ENCODE results near the gene C17orf113. TPM values are rescaled to one million over a fixed set of nuclear protein-coding genes. Genes with fewer than 3 reads are reported as not detected.

C17orf113 gene
- total RNA-seq, 1 donor, result 0.09 TPM

DNA sequence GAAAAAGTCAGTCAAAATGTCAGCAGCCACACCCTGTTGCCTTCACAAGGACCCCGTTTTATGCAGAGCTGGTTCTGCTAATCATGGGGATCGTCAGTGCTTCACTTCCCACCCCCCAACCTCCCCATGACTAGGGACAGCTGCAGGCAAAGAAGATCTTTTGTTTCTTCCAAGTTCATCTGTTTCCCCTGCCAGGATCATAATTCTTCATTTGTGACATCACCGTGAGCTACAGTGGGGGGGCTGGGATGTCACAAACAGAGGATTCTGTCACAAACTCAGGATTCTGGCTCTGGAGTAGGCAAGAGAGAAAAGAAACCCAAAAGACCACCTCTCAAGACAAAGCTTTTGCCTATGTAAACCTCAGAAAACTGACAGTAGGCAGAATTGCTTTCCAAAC, 57.8 kb downstream of the C17orf113 start:
- no peak for DNase-seq (ENCODE audit: low read depth)
- TF ChIP-seq, protein P1, sequence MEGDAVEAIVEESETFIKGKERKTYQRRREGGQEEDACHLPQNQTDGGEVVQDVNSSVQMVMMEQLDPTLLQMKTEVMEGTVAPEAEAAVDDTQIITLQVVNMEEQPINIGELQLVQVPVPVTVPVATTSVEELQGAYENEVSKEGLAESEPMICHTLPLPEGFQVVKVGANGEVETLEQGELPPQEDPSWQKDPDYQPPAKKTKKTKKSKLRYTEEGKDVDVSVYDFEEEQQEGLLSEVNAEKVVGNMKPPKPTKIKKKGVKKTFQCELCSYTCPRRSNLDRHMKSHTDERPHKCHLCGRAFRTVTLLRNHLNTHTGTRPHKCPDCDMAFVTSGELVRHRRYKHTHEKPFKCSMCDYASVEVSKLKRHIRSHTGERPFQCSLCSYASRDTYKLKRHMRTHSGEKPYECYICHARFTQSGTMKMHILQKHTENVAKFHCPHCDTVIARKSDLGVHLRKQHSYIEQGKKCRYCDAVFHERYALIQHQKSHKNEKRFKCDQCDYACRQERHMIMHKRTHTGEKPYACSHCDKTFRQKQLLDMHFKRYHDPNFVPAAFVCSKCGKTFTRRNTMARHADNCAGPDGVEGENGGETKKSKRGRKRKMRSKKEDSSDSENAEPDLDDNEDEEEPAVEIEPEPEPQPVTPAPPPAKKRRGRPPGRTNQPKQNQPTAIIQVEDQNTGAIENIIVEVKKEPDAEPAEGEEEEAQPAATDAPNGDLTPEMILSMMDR (IDR thresholded peaks at IDR 0.05; ENCODE audit: insufficient read depth, low read length), result no peak
- H3K4me3 ChIP-seq (ENCODE audit: low read depth, low read length), result no peak overlapping the region

DNA sequence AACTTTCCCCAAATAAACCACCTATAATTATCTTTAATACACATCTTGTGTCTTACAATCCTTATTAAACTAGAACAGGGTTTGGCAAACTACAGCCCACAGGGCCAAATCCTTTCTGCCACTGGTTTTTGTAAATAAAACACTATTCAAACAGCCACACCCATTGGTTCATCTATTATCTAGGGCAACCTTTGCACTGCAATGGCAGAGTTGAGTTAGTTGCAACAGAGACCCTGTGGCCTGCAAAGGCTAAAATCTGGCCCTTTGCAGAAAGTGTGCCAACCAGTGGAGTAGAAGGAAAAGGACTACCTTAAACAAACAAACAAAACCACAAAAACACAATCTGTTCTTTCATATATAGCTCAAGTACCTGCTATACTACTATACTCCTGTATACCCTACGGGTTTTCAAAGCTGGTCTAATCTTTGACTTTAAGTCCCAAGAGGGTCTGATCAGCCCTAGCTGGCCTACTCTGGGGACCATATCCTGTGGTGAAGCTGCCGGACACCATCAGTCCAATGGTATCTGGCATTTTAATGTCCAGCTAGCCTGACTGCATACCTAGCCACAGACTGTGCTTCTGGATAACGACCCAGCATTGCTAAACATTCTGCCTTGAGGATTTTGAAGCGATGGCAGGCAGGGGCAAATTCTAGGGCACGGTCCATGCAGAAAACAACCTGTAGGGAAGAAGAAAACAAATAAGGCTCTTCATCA, 60.5 kb downstream of the C17orf113 start:
- H3K4me3 ChIP-seq (ENCODE audit: low read depth, low read length), result no peak overlapping the region
- DNase-seq (ENCODE audit: low read depth), result no peak
- TF ChIP-seq, protein P1 (IDR thresholded peaks at IDR 0.05; ENCODE audit: insufficient read depth, low read length), result no peak

DNA sequence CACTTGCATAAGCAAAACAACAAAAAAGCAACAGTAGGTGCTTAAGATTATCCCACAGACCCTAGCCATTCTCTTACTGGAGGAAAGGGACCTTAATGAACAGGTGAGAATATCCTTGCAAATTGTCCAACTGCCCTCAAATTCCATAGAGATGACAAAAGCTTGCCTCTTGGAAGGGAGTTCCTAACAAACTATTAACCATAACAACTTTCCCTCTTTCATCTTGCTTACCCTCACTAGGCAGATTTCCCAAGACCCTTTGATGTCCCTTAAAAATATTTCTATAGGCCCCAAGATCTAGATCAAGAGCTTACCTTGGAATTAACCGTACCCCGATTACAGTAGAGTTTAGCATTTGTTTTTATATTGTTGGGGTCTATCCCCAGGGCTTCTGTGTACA, 62.0 kb downstream of the C17orf113 start:
- DNase-seq (ENCODE audit: low read depth), result no peak
- TF ChIP-seq, protein P1 (IDR thresholded peaks at IDR 0.05; ENCODE audit: insufficient read depth, low read length), result no peak
- H3K4me3 ChIP-seq (ENCODE audit: low read depth, low read length), result no peak overlapping the region

Other genes starting within 250 kb of the C17orf113 start
- gene P3H4, start 238.7 kb downstream of the C17orf113 start, total RNA-seq (ENCODE audit: low replicate concordance), result 30.2 and 35.5 TPM in 2 replicates
- 187 and 270 TPM in 2 replicates for gene FKBP10, start 237.6 kb downstream of the C17orf113 start, total RNA-seq (ENCODE audit: low replicate concordance)
- 38.5 and 93.2 TPM in 2 replicates for gene NT5C3B, start 214.4 kb downstream of the C17orf113 start, total RNA-seq (ENCODE audit: low replicate concordance)
- 0.09 and 0.90 TPM in 2 replicates for gene KLHL10, start 212.8 kb downstream of the C17orf113 start, total RNA-seq (ENCODE audit: low replicate concordance)
- gene KLHL11, start 185.2 kb downstream of the C17orf113 start, total RNA-seq (ENCODE audit: low replicate concordance), result 29.0 and 30.4 TPM in 2 replicates
- 64.1 and 159 TPM in 2 replicates for gene ACLY, start 131.7 kb downstream of the C17orf113 start, total RNA-seq (ENCODE audit: low replicate concordance)
- gene ODAD4, start 120.0 kb downstream of the C17orf113 start, total RNA-seq (ENCODE audit: low replicate concordance), result 0.16 and 1.2 TPM in 2 replicates
- gene CNP, start 83.8 kb downstream of the C17orf113 start, total RNA-seq (ENCODE audit: low replicate concordance), result 64.3 and 84.2 TPM in 2 replicates
- 58.0 and 131 TPM in 2 replicates for gene DNAJC7, start 33.2 kb downstream of the C17orf113 start, total RNA-seq (ENCODE audit: low replicate concordance)
- gene NKIRAS2, start 30.5 kb downstream of the C17orf113 start, total RNA-seq (ENCODE audit: low replicate concordance), result 17.1 and 27.1 TPM in 2 replicates
- gene ZNF385C, start 47.9 kb upstream of the C17orf113 start, total RNA-seq (ENCODE audit: low replicate concordance), result not detected in 2 replicates
- 11.3 and 24.3 TPM in 2 replicates for gene DHX58, start 62.1 kb upstream of the C17orf113 start, total RNA-seq (ENCODE audit: low replicate concordance)
- 8.5 and 13.7 TPM in 2 replicates for gene KAT2A, start 70.8 kb upstream of the C17orf113 start, total RNA-seq (ENCODE audit: low replicate concordance)
- gene HSPB9, start 72.2 kb upstream of the C17orf113 start, total RNA-seq (ENCODE audit: low replicate concordance), result not detected in 2 replicates
- gene RAB5C, start 104.4 kb upstream of the C17orf113 start, total RNA-seq (ENCODE audit: low replicate concordance), result 8.3 and 82.2 TPM in 2 replicates
- 0.09 TPM in 1 of 2 replicates, not detected in the other for gene KCNH4, start 130.5 kb upstream of the C17orf113 start, total RNA-seq (ENCODE audit: low replicate concordance)
- gene HCRT, start 134.9 kb upstream of the C17orf113 start, total RNA-seq (ENCODE audit: low replicate concordance), result not detected in 2 replicates
- gene GHDC, start 143.9 kb upstream of the C17orf113 start, total RNA-seq (ENCODE audit: low replicate concordance), result 14.8 and 33.8 TPM in 2 replicates
- 14.1 and 23.0 TPM in 2 replicates for gene STAT5B, start 225.8 kb upstream of the C17orf113 start, total RNA-seq (ENCODE audit: low replicate concordance)
- 25.2 and 27.3 TPM in 2 replicates for gene STAT5A, start 237.9 kb upstream of the C17orf113 start, total RNA-seq (ENCODE audit: low replicate concordance)

All from fibroblast of the aortic adventitia (primary cell).